Rectal smooth muscle tissue (tissue), 1 donor: ENCODE data around the gene KCNQ1OT1.

Experiments
- H3K27ac ChIP-seq: one replicate; pipeline ENCODE4 v1.7.0; 2013; ENCODE audit warnings: low read depth, low read length, inconsistent platforms
- H3K27me3 ChIP-seq: one replicate; pipeline ENCODE4 v1.7.0; 2013; ENCODE audit warnings: low read length; ENCODE audit not compliant: control insufficient read depth, insufficient read depth
- H3K36me3 ChIP-seq: one replicate; pipeline ENCODE4 v1.7.0; 2013; ENCODE audit warnings: low read length; ENCODE audit not compliant: control insufficient read depth, insufficient read depth
- H3K4me1 ChIP-seq: one replicate; pipeline ENCODE4 v1.7.0; 2013; ENCODE audit warnings: low read length; ENCODE audit not compliant: control insufficient read depth, insufficient read depth
- H3K4me3 ChIP-seq: one replicate; pipeline ENCODE4 v1.7.0; 2013; ENCODE audit warnings: low read length
- H3K9ac ChIP-seq: one replicate; pipeline ENCODE4 v1.7.0; 2013; ENCODE audit warnings: low read length

The KCNQ1OT1 gene

DNA sequence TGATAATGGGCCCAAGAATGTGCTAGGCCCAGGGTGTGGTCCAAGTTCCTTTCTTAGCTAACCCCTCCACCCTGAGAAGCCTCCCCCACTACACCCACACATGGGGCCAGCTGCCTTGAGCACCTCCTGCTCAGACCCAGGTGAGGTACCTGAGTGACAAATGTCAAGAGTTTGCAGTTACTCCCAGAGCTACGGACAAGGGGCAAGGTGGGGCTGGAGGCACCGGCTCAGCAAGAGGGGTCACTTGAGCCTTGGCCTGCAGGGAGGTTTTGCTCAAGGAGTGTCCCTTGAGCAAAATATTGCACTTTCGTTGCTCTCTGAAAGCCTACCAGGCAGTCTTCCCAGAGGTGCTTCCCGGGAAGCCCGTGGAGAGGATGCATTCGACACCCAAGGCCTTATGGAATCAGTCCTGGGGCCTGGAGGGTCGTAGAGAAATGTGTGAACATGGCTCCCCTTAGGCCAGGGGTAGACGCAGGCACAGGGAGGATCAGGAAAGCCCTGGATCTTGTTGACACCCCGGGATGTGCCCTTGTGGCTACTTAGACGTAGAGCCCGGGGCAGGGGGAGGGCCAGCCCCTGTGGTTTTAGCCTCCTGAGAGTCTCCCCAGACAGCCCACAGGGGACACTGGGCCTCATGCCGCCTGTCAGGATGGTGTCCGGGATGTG, 140.8 kb downstream of the KCNQ1OT1 start:
- Histone ChIP-seq H3K36me3 (no peaks in the 10 kb centered on the region), H3K4me1 (no peaks in the 10 kb centered on the region), H3K27me3 (no peaks in the 10 kb centered on the region)

DNA sequence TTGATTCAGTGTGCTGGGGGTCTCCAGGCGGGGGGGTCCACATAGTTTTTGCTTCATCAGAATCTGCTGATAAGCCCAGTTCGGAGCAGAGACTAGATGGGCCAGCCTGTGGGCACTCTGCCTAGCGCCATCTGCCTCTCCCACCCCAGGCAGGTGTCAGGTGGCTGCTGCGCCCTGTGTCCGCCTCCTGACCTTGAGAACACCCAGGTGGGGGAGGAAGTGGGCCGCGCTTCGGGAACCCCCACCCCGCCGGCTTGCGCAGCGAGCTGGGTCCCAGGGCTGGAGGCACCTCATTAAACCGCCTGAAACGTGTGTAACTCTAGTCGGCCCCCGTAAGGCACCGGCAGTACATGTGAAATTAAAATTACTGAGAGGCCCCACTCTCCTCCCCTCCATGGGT, 141.4 kb downstream of the KCNQ1OT1 start:
- Histone ChIP-seq H3K9ac (no peak overlapping the region), H3K4me1 (no peaks in the 10 kb centered on the region), H3K27ac (no peak overlapping the region), H3K27me3 (no peaks in the 10 kb centered on the region), H3K36me3 (no peaks in the 10 kb centered on the region), H3K4me3 (no peak overlapping the region)

More for the DNA sequence above, 140.8 kb downstream of the KCNQ1OT1 start:
- Histone ChIP-seq H3K4me3 (no peak overlapping the region), H3K27ac (no peak overlapping the region), H3K9ac (no peak overlapping the region)
